GM19468 (cell line): ENCODE data around the gene TIMMDC1.
"Not testable (repeated sequence)": the region's sequence is repeated elsewhere in the genome, so short reads cannot be mapped to it uniquely, and the experiment has no call there.

ENCODE experiments used
- ATAC-seq: cut with Tn5 transposase; IDR thresholded peaks from one replicate; pipeline ENCODE4 v1.9.1; 2021; ENCODE audit warnings: mild to moderate bottlenecking, moderate library complexity, moderate number of reproducible peaks; ENCODE audit not compliant: unreplicated experiment; ENCODE audit errors: extremely low read depth

The TIMMDC1 gene

GRCh38 chr3:119553823-119554415 lies 55.6 kb downstream of the TIMMDC1 start:
- ATAC-seq = no peak

GRCh38 chr3:119555309-119555735 lies 57.0 kb downstream of the TIMMDC1 start:
- no peak for ATAC-seq

- no peak for ATAC-seq
Measured at GRCh38 chr3:119555929-119556328, 57.6 kb downstream of the TIMMDC1 start.

- ATAC-seq = no peak
Measured at GRCh38 chr3:119557192-119557876, 59.0 kb downstream of the TIMMDC1 start.

GRCh38 chr3:119557877-119558269 lies 59.5 kb downstream of the TIMMDC1 start:
- no peak for ATAC-seq

GRCh38 chr3:119558626-119559317 lies 60.4 kb downstream of the TIMMDC1 start:
- ATAC-seq = no peak

- ATAC-seq = peak; percentile 49
Measured at GRCh38 chr3:119559441-119559963, 61.2 kb downstream of the TIMMDC1 start, which contains the start of gene CD80. TSS of gene CD80 (minus strand) at chr3:119559614. CDS start at chr3:119557728, 1,886 bp downstream.

- no peak for ATAC-seq
Measured at GRCh38 chr3:119560160-119560559, 61.8 kb downstream of the TIMMDC1 start.

GRCh38 chr3:119562307-119562961 lies 64.1 kb downstream of the TIMMDC1 start:
- peak; percentile 73 for ATAC-seq

- ATAC-seq = not testable (repeated sequence)
Measured at GRCh38 chr3:119563334-119563733, 65.0 kb downstream of the TIMMDC1 start.

GRCh38 chr3:119569156-119569555 lies 70.8 kb downstream of the TIMMDC1 start:
- ATAC-seq = no peak

GRCh38 chr3:119570229-119570628 lies 71.9 kb downstream of the TIMMDC1 start:
- ATAC-seq = no peak

GRCh38 chr3:119571230-119571629 lies 72.9 kb downstream of the TIMMDC1 start:
- ATAC-seq = no peak

GRCh38 chr3:119571688-119572087 lies 73.3 kb downstream of the TIMMDC1 start:
- ATAC-seq = no peak
